Measurements from ENCODE around the gene MTG2. TPM values are rescaled to one million over a fixed set of nuclear protein-coding genes. Genes with fewer than 3 reads are reported as not detected.
A peak's percentile ranks its signal among the peaks of the same experiment; 100 is the strongest.

Gene MTG2
- total and polyA plus RNA-seq, 2 of the 8 experiments (the other 6 are each of a cell fraction or from before 2014, with no cell fraction given): 14.4 to 22.8 TPM

- ChIA-PET CTCF (ENCODE audit: partially characterized antibody) (interaction anchor here (2.7 kb wide), 1 partner anchor 13 kb away, joined by 7 read pairs; no protein-coding TSS in a partner anchor), POLR2A (ENCODE audit: partially characterized antibody) (interaction anchor here (0.6 to 0.7 kb wide), 2 partner anchors 45 to 71 kb away, joined by 3 read pairs; partner anchors contain the start of genes LSM14B and OSBPL2)
- Histone ChIP-seq H3K23me2 (ENCODE audit: low read depth, low read length) (no peaks in the 10 kb centered on the region), H4K91ac (replicated peaks; ENCODE audit: insufficient read length, low read length) (no peak overlapping the region), H3K23ac (ENCODE audit: insufficient read length) (no peak overlapping the region), H2BK15ac (ENCODE audit: low read length) (no peak overlapping the region), H4K8ac (ENCODE audit: extremely low read depth, insufficient read depth, low read length) (peak overlapping the region; percentile 53; the same call in 1 of the 2 replicates), H3K4me2 (ENCODE audit: insufficient read depth in 1 of 2, low read depth in 2 of 2, low read length in 2 of 2) (no peak overlapping the region), H3K36me3 (ENCODE audit: control insufficient read depth in 2 of 4, insufficient read depth in 4 of 4, low read length in 3 of 4) (peaks cover 0 to under 1% (median 0%) of the 10 kb centered on the region in 4 experiments; a peak in 2 of 8 replicates), H3K9me3 (ENCODE audit: insufficient read depth in 2 of 2, low read depth in 1 of 2, low read length in 1 of 2) (no peaks in the 10 kb centered on the region), H3K18ac (ENCODE audit: extremely low read depth, low read length) (no peak overlapping the region), H2BK5ac (ENCODE audit: low read depth, low read length) (no peak overlapping the region), H2BK20ac (ENCODE audit: low read length) (no peak overlapping the region), H3K4ac (replicated peaks; ENCODE audit: insufficient read length, low read depth, low read length) (no peak overlapping the region), H2AK5ac (ENCODE audit: low read depth, low read length) (no peak overlapping the region), H3K27me3 (replicated peaks in 1 of 4; ENCODE audit: control insufficient read depth in 3 of 4, extremely low read depth in 1 of 4, insufficient read depth in 3 of 4, low read length in 3 of 4) (no peaks in the 10 kb centered on the region), H3K79me2 (ENCODE audit: control insufficient read depth in 1 of 2, insufficient read depth in 2 of 2, low read length in 2 of 2) (peaks cover 0 to 7% of the 10 kb centered on the region in 2 experiments; a peak in 1 of 4 replicates), H3K4me3 (ENCODE audit: extremely low read depth in 1 of 4, insufficient read depth in 2 of 4, low read depth in 3 of 4, low read length in 4 of 4) (no peak overlapping the region), H3K27ac (ENCODE audit: low read depth, low read length) (no peak overlapping the region), H4K5ac (ENCODE audit: insufficient read length, low read depth, low read length) (no peak overlapping the region), H3K56ac (replicated peaks; ENCODE audit: insufficient read length, low read depth, low read length) (no peak overlapping the region), H3K79me1 (ENCODE audit: low read depth, low read length) (no peaks in the 10 kb centered on the region), H3K14ac (ENCODE audit: insufficient read length) (no peak overlapping the region), H2BK12ac (ENCODE audit: low read depth, low read length) (no peak overlapping the region), H3K9ac (replicated peaks in 1 of 4; ENCODE audit: extremely low read depth in 1 of 4, low read depth in 3 of 4, low read length in 3 of 4) (no peak overlapping the region), H3K4me1 (replicated peaks in 1 of 4; ENCODE audit: control insufficient read depth in 3 of 4, insufficient read depth in 4 of 4, low read length in 3 of 4) (no peaks in the 10 kb centered on the region), H2BK120ac (replicated peaks; ENCODE audit: low read depth, low read length) (no peak overlapping the region), H2AFZ (ENCODE audit: low read length) (no peak overlapping the region), H4K20me1 (replicated peaks in 1 of 2; ENCODE audit: control insufficient read depth in 1 of 2, insufficient read depth in 2 of 2, low read length in 2 of 2) (peaks cover 3 to 5% of the 10 kb centered on the region in 2 experiments)
- no peak for FAIRE-seq
- no peak for DNase-seq (ENCODE audit: low read depth in 1 of 2, low spot score in 2 of 2)
- 91% methylated on average over 10 of the region's 10 CpGs; no CpG with 5 or more reads in 1 of the 2 experiments for WGBS, 2 experiments (ENCODE audit: extremely low coverage in 1 of 2, insufficient coverage in 1 of 2, insufficient read length in 1 of 2, insufficient replicate concordance in 2 of 2, low coverage in 1 of 2, low lambda C conversion rate in 2 of 2, missing lambda C conversion rate in 1 of 2)
- TF ChIP-seq NRF1 (IDR thresholded peaks at IDR 0.05; ENCODE audit: low read depth, low read length): no peak
- TF ChIP-seq RFX5 (IDR thresholded peaks at IDR 0.05; ENCODE audit: borderline replicate concordance, low read depth, low read length): no peak
- no peak for TF ChIP-seq RNF2 (IDR thresholded peaks at IDR 0.05; ENCODE audit: borderline replicate concordance, low read depth, low read length, missing control alignments, poor library complexity, severe bottlenecking)
- no peak for TF ChIP-seq BACH1 (IDR thresholded peaks at IDR 0.05; ENCODE audit: low read length)
- TF ChIP-seq SRF (IDR thresholded peaks at IDR 0.05; ENCODE audit: low read depth, low read length): no peak
These were observed 9.8 kb downstream of the MTG2 start for GRCh38 chr20:62192635-62193034.
